Measurements from ENCODE around the gene KLHDC7B.
A peak's percentile ranks its signal among the peaks of the same experiment; 100 is the strongest.
"Not testable (repeated sequence)": the region's sequence is repeated elsewhere in the genome, so short reads cannot be mapped to it uniquely, and the experiment has no call there.

The KLHDC7B gene

GRCh38 chr22:50530877-50531545 is 14.7 kb upstream of the KLHDC7B start:
- TF ChIP-seq CTCF (conservative IDR thresholded peaks at IDR 0.05; ENCODE audit: low read depth, low read length) = no peak
- H3K4me3 ChIP-seq (ENCODE audit: low read depth, low read length) = peak overlapping the region; percentile 62
- peak; percentile 90 for DNase-seq (ENCODE audit: low read depth)

- no peak for TF ChIP-seq CTCF (conservative IDR thresholded peaks at IDR 0.05; ENCODE audit: low read depth, low read length)
- peak overlapping the region; percentile 62 for H3K4me3 ChIP-seq (ENCODE audit: low read depth, low read length)
- no peak for DNase-seq (ENCODE audit: low read depth)
Observed at GRCh38 chr22:50531546-50531961, 14.1 kb upstream of the KLHDC7B start.

GRCh38 chr22:50531962-50532674 is 13.6 kb upstream of the KLHDC7B start:
- H3K4me3 ChIP-seq (ENCODE audit: low read depth, low read length) = peak overlapping the region; percentile 62
- no peak for TF ChIP-seq CTCF (conservative IDR thresholded peaks at IDR 0.05; ENCODE audit: low read depth, low read length)
- DNase-seq (ENCODE audit: low read depth) = peak; percentile 73

- no peak for DNase-seq (ENCODE audit: low read depth)
- no peak for TF ChIP-seq CTCF (conservative IDR thresholded peaks at IDR 0.05; ENCODE audit: low read depth, low read length)
- no peak overlapping the region for H3K4me3 ChIP-seq (ENCODE audit: low read depth, low read length)
Observed at GRCh38 chr22:50532824-50533796, 12.6 kb upstream of the KLHDC7B start.

- not testable (repeated sequence) for H3K4me3 ChIP-seq (ENCODE audit: low read depth, low read length)
- DNase-seq (ENCODE audit: low read depth) = peak; percentile 76
Observed at GRCh38 chr22:50533856-50534711, 11.6 kb upstream of the KLHDC7B start.

- H3K4me3 ChIP-seq (ENCODE audit: low read depth, low read length) = no peak overlapping the region
- TF ChIP-seq CTCF (conservative IDR thresholded peaks at IDR 0.05; ENCODE audit: low read depth, low read length) = no peak
- DNase-seq (ENCODE audit: low read depth) = no peak
Observed at GRCh38 chr22:50535113-50535512, 10.6 kb upstream of the KLHDC7B start.
